Stomach smooth muscle (tissue), 2 donors: ENCODE results near the gene SF3B3.

Source experiments
- H3K27ac ChIP-seq: one replicate; pipeline ENCODE4 v1.7.0; 2013; ENCODE audit warnings: mild to moderate bottlenecking, low read length, inconsistent platforms
- H3K27me3 ChIP-seq, 2 donors: one replicate each; pipeline ENCODE4 v1.7.0; 2013; ENCODE audit warnings: low read length in 2 of 2; ENCODE audit not compliant: insufficient read depth in 2 of 2, control insufficient read depth in 1 of 2
- H3K36me3 ChIP-seq, 2 donors: one replicate each; pipeline ENCODE4 v1.7.0; 2013; ENCODE audit warnings: low read length in 2 of 2; ENCODE audit not compliant: control insufficient read depth in 2 of 2, insufficient read depth in 2 of 2
- H3K4me1 ChIP-seq: one replicate; pipeline ENCODE4 v1.7.0; 2013; ENCODE audit warnings: low read length; ENCODE audit not compliant: control insufficient read depth, insufficient read depth
- H3K4me3 ChIP-seq, 2 donors: one replicate each; pipeline ENCODE4 v1.7.0; 2013; ENCODE audit warnings: low read length in 2 of 2
- H3K9ac ChIP-seq, 2 donors: one replicate each; pipeline ENCODE4 v1.7.0; 2013; ENCODE audit warnings: low read length in 2 of 2, mild to moderate bottlenecking in 1 of 2
- H3K9me3 ChIP-seq, 2 donors: one replicate each; pipeline ENCODE4 v1.7.0; 2013; ENCODE audit warnings: low read length in 2 of 2; ENCODE audit not compliant: control insufficient read depth in 2 of 2
- donor health status: healthy.
- donor health status: Pancreatic carcinoma.

The SF3B3 gene

DNA sequence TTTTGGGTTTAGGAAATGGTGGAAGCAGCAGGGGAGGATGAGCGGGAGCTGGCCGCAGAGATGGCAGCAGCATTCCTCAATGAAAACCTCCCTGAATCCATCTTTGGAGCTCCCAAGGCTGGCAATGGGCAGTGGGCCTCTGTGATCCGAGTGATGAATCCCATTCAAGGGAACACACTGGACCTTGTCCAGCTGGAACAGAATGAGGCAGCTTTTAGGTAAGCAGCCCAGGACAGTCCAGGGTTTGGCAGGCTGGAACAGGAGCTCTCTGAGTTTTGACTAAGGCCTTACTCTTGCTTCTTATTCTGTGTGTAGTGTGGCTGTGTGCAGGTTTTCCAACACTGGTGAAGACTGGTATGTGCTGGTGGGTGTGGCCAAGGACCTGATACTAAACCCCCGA, 41.4 kb downstream of the SF3B3 start:
- Histone ChIP-seq H3K4me1 (peaks cover 9% of the 10 kb centered on the region), H3K9ac (no peak overlapping the region), H3K36me3 (peaks cover 81 to 84% of the 10 kb centered on the region in 2 donors), H3K27ac (peak overlapping the region; percentile 46), H3K4me3 (no peak overlapping the region), H3K27me3 (no peaks in the 10 kb centered on the region), H3K9me3 (no peaks in the 10 kb centered on the region)

DNA sequence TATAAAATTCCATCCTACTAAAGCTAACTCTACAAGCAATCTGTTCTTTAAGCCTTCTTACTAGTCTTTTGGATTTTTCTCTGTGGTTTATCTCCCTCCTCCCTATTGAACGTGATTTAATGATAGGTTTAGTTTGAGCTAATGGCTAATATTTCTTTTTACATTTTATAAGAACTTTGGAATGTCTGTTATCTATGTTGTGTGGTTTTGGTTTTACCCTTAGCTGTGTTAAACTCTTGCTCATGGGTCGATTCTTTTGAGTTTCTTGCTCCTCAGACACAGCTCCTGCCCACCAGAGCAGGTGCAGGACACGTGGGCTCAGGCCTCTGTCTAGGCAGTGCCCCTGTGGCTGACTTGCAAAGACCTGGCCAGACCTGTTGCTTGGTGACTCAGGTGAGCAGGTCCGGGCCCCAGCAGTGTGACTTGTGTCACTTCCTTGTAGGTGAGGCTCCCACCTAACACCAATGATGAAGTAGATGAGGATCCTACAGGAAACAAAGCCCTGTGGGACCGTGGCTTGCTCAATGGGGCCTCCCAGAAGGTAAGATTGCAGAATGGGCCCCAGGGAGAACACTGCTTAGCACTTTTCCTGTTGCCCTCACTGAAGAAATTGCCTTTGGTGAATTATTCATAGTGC, 45.1 kb downstream of the SF3B3 start:
- Histone ChIP-seq H3K4me3 (no peak overlapping the region), H3K9ac (no peak overlapping the region), H3K4me1 (peaks cover 21% of the 10 kb centered on the region), H3K9me3 (no peaks in the 10 kb centered on the region), H3K27ac (no peak overlapping the region), H3K36me3 (peaks cover 76 to 88% of the 10 kb centered on the region in 2 donors), H3K27me3 (no peaks in the 10 kb centered on the region)

DNA sequence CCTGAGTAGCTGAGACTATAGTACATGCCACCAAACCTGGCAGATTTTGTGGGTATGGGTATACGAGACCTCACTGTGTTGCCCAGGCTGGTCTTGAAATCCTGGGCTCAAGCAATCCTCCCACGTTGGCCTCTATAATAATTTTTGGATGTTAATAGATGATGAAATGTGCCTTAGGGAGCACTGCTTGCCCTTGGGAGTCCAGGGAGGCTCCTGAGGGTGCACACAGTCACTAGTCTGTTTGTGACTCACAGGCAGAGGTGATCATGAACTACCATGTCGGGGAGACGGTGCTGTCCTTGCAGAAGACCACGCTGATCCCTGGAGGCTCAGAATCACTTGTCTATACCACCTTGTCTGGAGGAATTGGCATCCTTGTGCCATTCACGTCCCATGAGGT, 46.1 kb downstream of the SF3B3 start:
- Histone ChIP-seq H3K4me1 (peaks cover 26% of the 10 kb centered on the region), H3K27ac (no peak overlapping the region), H3K9ac (no peak overlapping the region), H3K4me3 (no peak overlapping the region), H3K9me3 (no peaks in the 10 kb centered on the region), H3K27me3 (no peaks in the 10 kb centered on the region), H3K36me3 (peaks cover 67 to 80% of the 10 kb centered on the region in 2 donors)

DNA sequence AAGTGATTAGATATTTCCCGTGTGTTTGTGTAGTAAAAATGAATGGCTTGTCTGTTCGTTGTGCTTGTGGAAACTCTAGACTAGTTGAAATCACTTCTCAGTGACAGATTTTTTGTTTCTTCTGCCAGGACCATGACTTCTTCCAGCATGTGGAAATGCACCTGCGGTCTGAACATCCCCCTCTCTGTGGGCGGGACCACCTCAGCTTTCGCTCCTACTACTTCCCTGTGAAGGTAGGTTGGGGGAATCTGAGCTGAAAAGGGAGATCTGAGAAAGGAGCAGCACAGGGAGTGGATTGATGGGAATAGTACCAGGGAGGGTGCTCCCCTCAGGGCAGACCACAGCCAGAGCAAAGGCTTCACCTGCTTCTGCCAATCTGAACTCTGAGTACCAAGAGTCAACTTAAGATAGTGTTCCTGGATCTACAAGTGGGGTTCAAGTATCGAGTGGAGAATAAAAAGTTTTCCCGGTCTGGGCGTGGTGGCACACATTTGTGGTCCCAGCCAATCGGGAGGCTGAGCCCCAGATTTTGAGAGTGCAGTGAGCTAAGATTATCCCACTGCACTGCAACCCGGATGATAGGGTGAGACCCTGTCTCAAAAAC, 47.5 kb downstream of the SF3B3 start:
- Histone ChIP-seq H3K9ac (no peak overlapping the region), H3K36me3 (peaks cover 60 to 71% of the 10 kb centered on the region in 2 donors), H3K27ac (no peak overlapping the region), H3K9me3 (no peaks in the 10 kb centered on the region), H3K4me1 (peaks cover 19% of the 10 kb centered on the region), H3K27me3 (no peaks in the 10 kb centered on the region), H3K4me3 (no peak overlapping the region)

DNA sequence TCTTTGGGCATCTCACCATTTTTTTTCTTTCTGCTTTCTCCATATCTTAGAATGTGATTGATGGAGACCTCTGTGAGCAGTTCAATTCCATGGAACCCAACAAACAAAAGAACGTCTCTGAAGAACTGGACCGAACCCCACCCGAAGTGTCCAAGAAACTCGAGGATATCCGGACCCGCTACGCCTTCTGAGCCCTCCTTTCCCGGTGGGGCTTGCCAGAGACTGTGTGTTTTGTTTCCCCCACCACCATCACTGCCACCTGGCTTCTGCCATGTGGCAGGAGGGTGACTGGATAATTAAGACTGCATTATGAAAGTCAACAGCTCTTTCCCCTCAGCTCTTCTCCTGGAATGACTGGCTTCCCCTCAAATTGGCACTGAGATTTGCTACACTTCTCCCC, 48.0 kb downstream of the SF3B3 start:
- Histone ChIP-seq H3K4me1 (peaks cover 21% of the 10 kb centered on the region), H3K36me3 (peaks cover 59 to 66% of the 10 kb centered on the region in 2 donors), H3K9ac (no peak overlapping the region), H3K4me3 (no peak overlapping the region), H3K9me3 (no peaks in the 10 kb centered on the region), H3K27me3 (no peaks in the 10 kb centered on the region), H3K27ac (peak overlapping the region; percentile 24)

DNA sequence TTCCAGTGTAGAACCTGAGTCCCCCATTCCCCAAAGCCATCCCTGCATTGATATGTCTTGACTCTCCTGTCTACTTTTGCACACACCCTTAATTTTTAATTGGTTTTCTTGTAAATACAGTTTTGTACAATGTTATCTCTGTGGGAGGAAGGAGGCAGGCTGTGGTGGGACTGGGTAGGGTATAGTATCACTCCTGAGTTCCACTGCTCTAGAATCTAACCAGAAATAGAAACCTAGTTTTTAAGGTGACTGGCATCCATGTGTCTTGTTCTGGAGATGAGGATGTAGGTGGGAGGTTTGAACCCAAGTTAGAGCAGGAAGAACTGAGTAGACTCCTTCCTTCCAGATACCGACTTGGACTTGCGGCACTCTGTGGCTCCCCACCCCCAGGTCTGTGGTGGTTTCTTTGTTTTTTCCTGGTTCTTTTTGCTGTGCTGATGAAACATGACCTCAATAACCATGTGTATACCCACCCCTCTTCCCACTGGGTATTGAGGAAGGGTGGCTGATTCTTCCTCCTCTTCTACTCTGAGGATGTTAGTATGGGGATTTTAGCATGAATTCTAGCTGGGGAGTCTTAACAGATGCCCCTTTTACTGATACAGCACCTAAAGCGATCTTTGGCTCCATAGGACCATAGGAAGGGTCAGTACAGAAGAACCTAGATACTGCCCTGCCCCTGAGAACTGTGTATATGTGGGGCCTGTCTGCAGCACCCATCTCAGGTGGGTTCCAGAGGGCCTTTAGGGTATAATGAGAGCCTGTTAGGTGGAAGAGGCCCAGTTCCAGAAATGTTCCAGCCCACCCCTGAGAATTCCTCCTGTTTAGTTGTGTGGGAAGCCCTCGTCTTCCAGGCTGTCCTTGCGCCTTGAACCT, 48.7 kb downstream of the SF3B3 start:
- Histone ChIP-seq H3K4me3 (no peak overlapping the region), H3K9ac (no peak overlapping the region), H3K27ac (peak overlapping the region; percentile 24), H3K4me1 (peaks cover 24% of the 10 kb centered on the region), H3K27me3 (no peaks in the 10 kb centered on the region), H3K36me3 (peaks cover 52 to 60% of the 10 kb centered on the region in 2 donors), H3K9me3 (no peaks in the 10 kb centered on the region)

DNA sequence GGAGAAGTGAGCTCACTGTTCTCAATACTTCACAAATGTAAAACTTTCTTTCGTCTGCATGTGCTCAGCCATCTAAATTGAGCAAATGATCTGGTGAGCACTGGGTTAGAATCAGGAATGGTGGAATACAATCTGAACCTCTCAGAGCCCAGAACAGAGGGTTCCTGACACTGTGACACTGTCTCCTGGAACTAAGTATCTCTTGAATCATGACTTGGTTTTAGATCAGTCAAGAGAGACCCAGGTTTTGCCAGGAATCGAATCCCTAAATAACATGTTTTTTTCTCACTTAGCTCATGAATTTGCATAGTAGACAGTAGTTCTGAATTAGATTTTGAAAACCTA, 49.3 kb downstream of the SF3B3 start:
- Histone ChIP-seq H3K4me3 (no peak overlapping the region), H3K27me3 (no peaks in the 10 kb centered on the region), H3K9me3 (no peaks in the 10 kb centered on the region), H3K9ac (no peak overlapping the region), H3K36me3 (peaks cover 50 to 54% of the 10 kb centered on the region in 2 donors), H3K27ac (peak overlapping the region; percentile 46), H3K4me1 (peaks cover 24% of the 10 kb centered on the region)

DNA sequence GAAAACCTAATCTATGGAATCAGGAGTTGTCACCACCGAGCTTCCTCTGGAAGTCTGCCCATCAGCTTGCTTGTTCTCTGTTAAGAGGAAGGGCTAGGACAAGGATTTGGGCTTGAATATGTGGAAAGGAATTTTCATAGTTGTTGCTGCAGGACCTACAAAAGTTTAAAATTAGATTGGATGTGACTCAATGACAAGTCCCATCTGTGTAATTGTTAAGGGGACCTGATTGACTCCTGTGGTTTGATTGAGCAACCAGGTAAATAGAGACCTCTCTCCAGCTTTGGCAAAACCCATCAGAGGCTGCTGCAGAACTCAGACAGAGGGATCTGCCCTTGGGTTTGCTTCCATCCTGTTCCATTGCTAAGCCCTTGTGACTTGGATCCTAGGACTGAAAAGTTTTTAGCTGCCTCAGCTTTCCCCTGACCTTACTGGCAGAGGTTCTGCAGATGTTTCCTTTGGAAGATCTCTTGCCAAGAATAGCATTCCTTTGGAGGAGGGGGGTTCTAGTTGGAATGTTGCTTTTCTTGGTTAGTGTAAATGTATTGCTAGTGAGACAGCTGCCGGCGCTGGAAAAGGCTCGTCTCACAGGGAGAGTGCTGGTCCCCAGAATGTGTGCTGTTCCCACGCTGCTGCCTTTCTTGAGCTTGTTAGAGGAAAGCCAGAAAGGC, 50.0 kb downstream of the SF3B3 start:
- H3K27ac ChIP-seq = peak overlapping the region; percentile 46
- no peak overlapping the region for H3K4me3 ChIP-seq
- no peaks in the 10 kb centered on the region for H3K9me3 ChIP-seq
- no peaks in the 10 kb centered on the region for H3K27me3 ChIP-seq
- peaks cover 44 to 48% of the 10 kb centered on the region in 2 donors for H3K36me3 ChIP-seq
- no peak overlapping the region for H3K9ac ChIP-seq
- H3K4me1 ChIP-seq = peaks cover 24% of the 10 kb centered on the region

DNA sequence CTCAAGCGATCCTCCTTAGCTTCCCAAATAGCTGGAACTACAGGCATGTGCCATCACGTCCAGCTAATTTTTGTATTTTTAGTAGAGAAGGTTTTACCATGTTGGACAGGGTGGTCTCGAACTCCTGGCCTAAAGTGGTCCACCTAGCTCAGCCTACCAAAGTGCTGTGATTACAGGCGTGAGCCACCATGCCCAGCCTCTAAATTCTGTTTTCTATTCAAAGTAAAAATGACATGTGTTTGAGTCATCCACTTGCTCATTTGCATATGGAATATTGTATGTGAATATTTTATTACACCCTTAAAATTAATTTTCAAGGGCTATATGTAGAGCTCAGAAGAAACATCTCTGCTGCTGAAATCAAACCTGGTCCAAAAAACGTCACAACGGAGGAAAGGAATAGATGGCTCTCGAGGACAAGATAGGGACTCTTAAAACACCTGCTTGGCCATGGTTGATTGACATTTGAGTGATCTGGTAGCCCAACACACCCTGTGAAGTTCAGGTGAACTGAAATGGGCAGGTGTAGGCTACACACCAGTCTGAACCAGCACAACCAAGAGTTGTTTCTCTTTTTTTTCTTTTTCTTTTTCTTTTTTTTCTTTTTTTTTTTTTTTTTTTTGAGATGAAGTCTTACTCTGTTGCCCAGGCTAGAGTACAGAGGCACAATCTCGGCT, 51.1 kb downstream of the SF3B3 start:
- Histone ChIP-seq H3K27me3 (no peaks in the 10 kb centered on the region), H3K4me1 (peaks cover 25% of the 10 kb centered on the region), H3K36me3 (peaks cover 32 to 37% of the 10 kb centered on the region in 2 donors), H3K27ac (peak overlapping the region; percentile 18), H3K9ac (no peak overlapping the region), H3K4me3 (no peak overlapping the region), H3K9me3 (no peaks in the 10 kb centered on the region)

DNA sequence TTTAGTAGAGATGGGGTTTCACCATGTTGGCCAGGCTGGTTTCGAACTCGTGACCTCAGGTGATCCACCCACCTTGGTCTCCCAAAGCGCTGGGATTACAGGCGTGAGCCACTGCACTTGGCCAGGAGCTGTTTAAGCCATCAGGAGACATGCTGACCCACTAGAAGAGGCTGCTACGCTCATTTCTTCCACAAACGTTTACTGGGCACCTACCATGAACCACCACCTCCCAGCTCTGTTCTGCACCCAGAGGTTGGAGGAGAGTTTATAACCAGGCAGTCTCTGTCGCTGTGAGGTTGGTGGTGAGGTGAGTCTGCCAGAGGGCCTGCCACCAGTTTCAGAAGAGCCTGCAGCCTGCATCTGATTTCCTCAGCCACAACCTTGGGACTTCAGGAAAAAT, 51.8 kb downstream of the SF3B3 start:
- H3K36me3 ChIP-seq = peaks cover 27 to 32% of the 10 kb centered on the region in 2 donors
- H3K4me3 ChIP-seq = no peak overlapping the region
- H3K9ac ChIP-seq = no peak overlapping the region
- no peaks in the 10 kb centered on the region for H3K27me3 ChIP-seq
- H3K4me1 ChIP-seq = peaks cover 29% of the 10 kb centered on the region
- no peak overlapping the region for H3K27ac ChIP-seq
- no peaks in the 10 kb centered on the region for H3K9me3 ChIP-seq
